ENCODE measurements around the gene SMPDL3B.
"Not testable (repeated sequence)": the region's sequence is repeated elsewhere in the genome, so short reads cannot be mapped to it uniquely, and the experiment has no call there.

Gene SMPDL3B

DNA sequence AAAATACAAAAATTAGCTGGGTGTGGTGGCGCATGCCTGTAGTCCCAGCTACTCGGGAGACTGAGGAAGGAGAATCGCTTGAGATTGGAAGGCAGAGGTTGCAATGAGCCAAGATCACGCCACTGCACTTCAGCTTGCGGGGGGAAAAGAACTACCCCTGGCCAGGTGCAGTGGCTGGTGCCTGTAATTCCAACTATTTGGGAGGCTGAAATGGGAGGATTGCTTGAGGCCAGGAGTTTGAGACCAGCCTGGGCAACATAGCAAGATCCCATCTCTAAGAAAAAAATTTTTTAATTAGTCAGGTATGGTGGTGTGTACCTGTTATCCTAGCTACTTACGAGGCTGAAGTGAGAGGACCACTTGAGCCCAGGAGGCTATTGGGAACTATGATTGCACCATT, 59.7 kb downstream of the SMPDL3B start:
- WGBS = 96% methylated on average over 6 of the region's 6 CpGs
- not testable (repeated sequence) for H3K4me1 ChIP-seq (ENCODE audit: insufficient read depth, low read length); H3K27ac ChIP-seq (ENCODE audit: low read depth, low read length); H3K9me3 ChIP-seq (ENCODE audit: insufficient read depth, low read depth, low read length); H3K9ac ChIP-seq (ENCODE audit: low read depth, low read length); H3K4me3 ChIP-seq (ENCODE audit: low read length); H3K27me3 ChIP-seq (ENCODE audit: insufficient read depth, low read length)
- peaks cover 86% of the 10 kb centered on the region for H3K36me3 ChIP-seq (ENCODE audit: insufficient read depth, low read length)

DNA sequence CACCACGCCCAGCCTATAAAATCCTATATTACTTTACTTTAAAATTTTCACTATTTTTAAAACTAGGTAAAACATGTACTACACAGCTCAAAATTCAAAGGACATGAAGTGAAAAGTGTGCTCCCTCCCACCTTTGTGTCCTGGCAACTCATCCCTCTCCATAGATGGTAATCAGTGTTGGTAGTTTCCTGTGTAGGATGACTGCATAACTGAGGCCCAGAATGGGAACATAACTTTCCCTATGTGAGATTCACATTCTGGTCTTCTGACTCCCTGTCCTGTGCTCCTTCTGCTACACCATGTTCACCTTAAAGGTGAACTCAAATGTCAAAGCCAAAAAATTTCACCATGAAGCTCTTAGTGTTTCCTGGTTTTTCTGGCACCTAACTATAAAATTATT, 64.3 kb downstream of the SMPDL3B start:
- no peaks in the 10 kb centered on the region for H3K27me3 ChIP-seq (ENCODE audit: insufficient read depth, low read length)
- 13% methylated on average over 1 of the region's 1 CpG for WGBS
- H3K36me3 ChIP-seq (ENCODE audit: insufficient read depth, low read length) = peaks cover 67% of the 10 kb centered on the region

DNA sequence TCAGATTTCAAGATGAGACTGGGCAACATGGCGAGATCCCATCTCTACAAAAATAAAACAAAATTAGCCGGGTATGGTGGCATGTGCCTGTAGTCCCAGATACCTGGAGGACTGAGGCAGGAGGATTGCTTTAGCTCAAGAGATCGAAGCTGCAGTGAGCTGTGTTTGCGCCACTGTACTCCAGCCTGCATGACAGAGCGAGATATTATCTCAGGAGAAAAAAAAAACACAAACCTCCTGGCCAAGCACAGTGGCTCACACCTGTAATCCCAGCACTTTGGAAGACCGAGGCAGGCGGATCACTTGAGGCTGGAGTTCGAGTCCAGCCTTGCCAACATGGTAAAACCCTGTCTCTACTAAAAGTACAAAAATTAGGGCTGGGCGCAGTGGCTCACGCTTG, 67.8 kb downstream of the SMPDL3B start:
- H3K27me3 ChIP-seq (ENCODE audit: insufficient read depth, low read length) = no peaks in the 10 kb centered on the region
- H3K9ac ChIP-seq (ENCODE audit: low read depth, low read length) = no peak overlapping the region
- H3K4me3 ChIP-seq (ENCODE audit: low read length) = no peak overlapping the region
- H3K4me1 ChIP-seq (ENCODE audit: insufficient read depth, low read length) = no peaks in the 10 kb centered on the region
- no peaks in the 10 kb centered on the region for H3K9me3 ChIP-seq (ENCODE audit: insufficient read depth, low read depth, low read length)
- peaks cover 52% of the 10 kb centered on the region for H3K36me3 ChIP-seq (ENCODE audit: insufficient read depth, low read length)
- 94% methylated on average over 10 of the region's 10 CpGs for WGBS
- H3K27ac ChIP-seq (ENCODE audit: low read depth, low read length) = no peak overlapping the region

More for the DNA sequence above, 64.3 kb downstream of the SMPDL3B start:
- Histone ChIP-seq H3K9ac (ENCODE audit: low read depth, low read length) (no peak overlapping the region), H3K27ac (ENCODE audit: low read depth, low read length) (no peak overlapping the region), H3K9me3 (ENCODE audit: insufficient read depth, low read depth, low read length) (no peaks in the 10 kb centered on the region), H3K4me3 (ENCODE audit: low read length) (no peak overlapping the region), H3K4me1 (ENCODE audit: insufficient read depth, low read length) (no peaks in the 10 kb centered on the region)

DNA sequence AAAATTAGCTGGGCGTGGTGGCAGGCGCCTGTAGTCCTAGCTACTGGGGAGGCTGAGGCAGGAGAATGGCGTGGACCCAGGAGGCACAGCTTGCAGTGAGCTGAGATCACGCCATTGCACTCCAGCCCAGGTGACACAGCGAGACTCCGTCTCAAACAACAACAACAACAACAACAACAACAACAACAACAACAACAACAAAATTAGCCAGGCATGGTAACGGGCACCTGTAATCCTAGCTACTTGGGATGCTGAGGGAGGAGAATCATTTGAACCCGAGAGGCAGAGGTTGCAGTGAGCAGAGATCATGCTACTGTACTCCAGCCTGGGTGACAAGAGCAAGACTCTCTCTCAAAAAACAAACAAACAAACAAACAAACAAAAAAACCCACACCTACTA, 68.3 kb downstream of the SMPDL3B start:
- H3K36me3 ChIP-seq (ENCODE audit: insufficient read depth, low read length) = peaks cover 49% of the 10 kb centered on the region
- not testable (repeated sequence) for H3K27me3 ChIP-seq (ENCODE audit: insufficient read depth, low read length); H3K4me1 ChIP-seq (ENCODE audit: insufficient read depth, low read length); H3K9me3 ChIP-seq (ENCODE audit: insufficient read depth, low read depth, low read length); H3K9ac ChIP-seq (ENCODE audit: low read depth, low read length); H3K27ac ChIP-seq (ENCODE audit: low read depth, low read length); H3K4me3 ChIP-seq (ENCODE audit: low read length)
- 98% methylated on average over 8 of the region's 8 CpGs for WGBS
